Hypothalamus (tissue), 51 donors: ENCODE data around the gene FAM110D.

Experiments
- DNase-seq, 51 donors: peaks; one replicate each; lab custom pipeline; 2025; lab: John Stamatoyannopoulos, UW

The FAM110D gene

DNA sequence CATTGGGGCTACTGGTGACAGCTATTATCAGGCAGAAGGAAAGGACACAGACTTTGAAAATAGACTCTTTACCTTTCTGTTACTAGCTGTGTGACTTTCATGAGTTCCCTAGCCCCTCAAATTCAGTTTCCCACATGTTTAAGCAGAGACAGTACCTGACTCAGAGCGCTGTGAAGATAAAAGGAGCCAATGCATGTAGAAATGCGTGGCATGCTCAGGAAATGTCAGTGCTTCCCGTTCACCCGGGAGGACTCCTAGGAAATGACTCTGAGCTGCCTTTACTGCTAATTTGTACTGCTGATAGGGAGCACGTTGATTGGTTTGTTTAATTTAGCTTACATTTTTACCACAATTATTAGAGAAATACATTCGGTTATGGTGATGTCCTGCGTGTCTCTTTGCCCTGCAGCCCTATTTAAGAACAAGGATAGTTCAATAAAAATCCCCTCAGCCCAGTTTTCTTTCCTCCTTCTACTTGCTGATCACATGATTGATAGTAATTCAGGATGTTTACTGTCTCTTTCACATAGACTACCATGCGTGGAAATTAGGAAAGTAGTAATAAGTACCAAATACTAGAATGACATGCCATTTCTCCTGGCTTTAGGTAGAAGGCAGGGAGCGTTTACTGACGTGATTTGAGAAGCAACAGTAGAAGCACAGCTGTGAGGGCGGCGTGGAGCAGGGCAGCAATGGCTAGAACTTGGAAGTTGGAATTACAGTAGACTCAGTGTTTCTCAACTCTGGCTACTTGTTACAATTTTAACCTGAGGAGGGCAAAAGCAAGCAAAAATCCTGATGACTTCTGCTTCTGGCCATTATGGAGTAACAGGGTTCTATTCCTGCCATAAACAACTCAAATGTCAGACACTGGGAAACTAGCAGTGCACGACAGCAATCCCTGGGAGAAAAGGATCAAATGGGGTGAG lies 31.4 kb upstream of the FAM110D start:
- DNase-seq, result no peak

DNA sequence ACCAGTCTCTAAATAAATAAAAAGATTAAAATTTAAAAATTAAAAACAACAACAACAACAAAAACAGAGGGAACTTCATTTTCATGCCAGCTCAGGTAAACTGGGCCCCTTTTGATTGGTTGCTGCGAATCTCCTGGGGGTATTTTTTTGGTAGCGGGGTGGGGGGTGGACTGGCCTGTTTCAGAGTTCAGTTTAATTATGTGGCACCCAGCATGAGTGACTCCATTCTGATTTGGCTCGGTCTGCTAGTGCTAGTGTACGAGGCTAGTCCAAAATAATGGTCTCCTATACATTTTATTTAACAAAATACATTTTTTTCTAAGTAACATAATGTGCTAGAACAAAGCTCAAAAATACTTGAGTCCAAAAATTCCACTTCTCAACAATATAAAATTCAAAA lies 29.1 kb upstream of the FAM110D start:
- DNase-seq, result no peak

- DNase-seq, result no peak
Measured at GRCh38 chr1:26130695-26131094, 28.2 kb upstream of the FAM110D start.

DNA sequence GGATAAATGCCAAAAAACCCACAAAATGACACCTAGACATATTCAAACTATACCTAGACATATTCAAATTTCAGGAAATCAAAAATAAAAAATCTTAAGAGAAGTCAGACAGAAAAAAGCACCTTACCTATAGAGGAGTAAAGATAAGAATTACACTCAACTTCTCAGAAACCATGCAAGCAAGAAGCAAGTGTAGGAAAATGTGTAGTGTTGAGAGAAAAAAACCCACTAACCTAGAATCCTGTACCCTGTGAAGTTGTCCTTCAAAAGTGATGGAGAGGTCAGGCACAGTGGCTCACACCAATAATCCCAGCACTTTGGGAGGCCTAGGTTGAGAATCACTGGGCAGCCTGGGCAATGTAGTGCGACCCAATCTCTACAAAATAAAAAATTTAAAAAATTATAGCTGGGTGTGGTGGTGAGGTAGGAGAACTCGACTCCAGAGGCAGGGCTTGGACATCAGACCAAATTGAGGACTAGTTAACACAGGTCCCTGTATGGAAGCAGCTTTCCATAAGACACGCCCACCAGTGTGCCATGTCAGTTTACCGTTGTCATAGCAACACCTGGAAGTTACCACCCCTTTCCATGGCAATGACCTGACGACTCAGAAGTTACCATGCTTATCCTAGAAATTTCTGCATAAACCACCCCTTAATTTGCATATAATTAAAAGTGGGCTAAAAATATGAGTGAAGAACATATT lies 26.6 kb upstream of the FAM110D start:
- DNase-seq, result no peak

DNA sequence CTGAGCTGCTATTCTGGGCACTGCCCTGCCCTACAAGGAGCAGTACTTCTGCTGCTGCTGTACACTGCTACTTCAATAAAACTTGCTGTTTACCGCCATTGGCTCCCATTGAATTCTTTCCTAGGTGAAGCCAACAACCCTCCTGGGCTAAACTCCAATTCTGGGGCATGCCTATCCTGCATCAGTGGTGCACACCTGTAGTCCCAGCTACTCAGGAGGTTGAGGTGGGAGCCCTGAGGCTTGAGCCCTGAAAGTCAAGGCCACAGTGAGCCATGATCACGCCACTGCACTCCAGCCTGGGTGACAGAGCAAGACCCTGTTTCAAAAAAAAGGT lies 26.1 kb upstream of the FAM110D start:
- DNase-seq, result no peak

DNA sequence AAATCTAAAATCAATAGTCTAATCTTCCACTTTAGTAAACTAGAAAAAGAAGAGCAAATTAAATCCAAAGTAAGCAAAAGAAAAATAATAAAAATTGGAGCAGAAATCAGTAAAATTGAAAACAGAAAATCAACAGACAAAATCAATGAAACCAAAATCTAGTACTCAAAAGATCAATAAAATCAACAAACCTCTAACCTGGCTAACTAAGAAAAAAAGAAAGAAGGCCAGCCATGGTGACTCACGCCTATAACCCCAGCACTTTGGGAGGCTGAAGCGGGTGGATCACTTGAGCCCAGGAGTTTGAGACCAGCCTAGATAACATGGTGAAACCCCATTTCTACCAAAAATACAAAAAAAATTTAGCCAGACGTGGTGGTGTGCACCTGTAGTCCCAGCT lies 24.4 kb upstream of the FAM110D start:
- DNase-seq, result no peak

GRCh38 chr1:26138974-26139558 lies 19.8 kb upstream of the FAM110D start:
- DNase-seq, result no peak

- DNase-seq, result no peak
Measured at GRCh38 chr1:26142159-26142558, 16.7 kb upstream of the FAM110D start.

GRCh38 chr1:26145041-26145959 lies 13.6 kb upstream of the FAM110D start:
- peak in 43 of 51 donors; percentile 12 to 87 (median 57) for DNase-seq

DNA sequence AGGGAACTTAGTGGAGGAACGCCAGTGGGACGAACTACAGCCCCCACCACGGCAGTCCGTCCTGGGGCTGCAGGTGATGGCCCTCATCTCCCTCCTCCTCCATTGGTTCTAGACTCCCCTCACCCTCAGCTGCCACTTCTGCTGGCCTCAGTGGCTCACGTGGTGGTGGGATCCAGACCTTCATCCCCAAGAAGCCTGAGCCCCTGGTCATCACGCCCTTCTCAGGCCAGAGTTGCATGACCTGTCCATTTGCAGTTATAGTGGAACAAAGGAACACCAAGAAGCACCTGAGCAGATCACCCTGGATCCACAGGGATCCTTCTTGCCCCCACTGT lies 13.0 kb upstream of the FAM110D start:
- no peak for DNase-seq

DNA sequence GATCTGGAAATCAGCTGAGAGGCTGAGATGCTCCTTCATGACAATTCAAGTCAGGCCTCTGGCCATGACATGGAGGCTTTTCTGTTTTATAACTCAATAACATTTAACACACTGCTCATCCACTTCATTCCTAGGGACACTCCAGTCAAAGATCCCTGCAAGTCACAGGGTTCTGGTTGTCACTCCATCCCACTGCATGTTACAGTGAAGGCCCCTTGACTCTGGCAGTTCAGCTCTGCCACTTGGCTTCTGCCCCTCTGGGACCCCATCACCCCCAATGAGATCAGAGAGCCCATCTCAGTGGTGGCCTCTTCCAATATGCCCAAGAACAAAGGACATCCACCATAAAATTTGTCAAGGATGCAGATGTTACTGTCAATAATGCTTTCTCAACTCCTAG lies 10.0 kb upstream of the FAM110D start:
- no peak for DNase-seq

GRCh38 chr1:26153966-26154532 lies 4.8 kb upstream of the FAM110D start:
- DNase-seq, result no peak

DNA sequence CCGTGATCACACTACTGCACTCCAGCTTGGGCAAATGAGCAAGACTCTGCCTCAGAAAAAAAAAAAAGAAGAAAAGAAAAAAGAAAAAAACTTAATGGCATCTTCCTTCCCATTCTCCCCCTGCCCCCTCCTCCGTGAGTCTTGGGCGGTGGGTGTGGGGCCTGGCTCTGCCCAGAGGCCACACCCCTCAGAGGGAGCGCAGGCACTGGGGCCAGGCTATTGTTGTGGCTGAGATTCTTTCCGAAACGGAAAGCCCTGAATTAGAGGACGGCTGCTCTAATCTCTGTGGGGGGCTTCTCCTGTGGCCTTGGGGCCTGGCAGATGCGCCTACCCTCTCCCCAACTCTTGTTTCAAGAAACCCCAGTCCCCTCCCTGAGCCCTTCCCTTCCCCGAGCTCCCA lies 4.1 kb upstream of the FAM110D start:
- DNase-seq, result no peak

- no peak for DNase-seq
Measured at GRCh38 chr1:26155370-26156284, 3.3 kb upstream of the FAM110D start.

DNA sequence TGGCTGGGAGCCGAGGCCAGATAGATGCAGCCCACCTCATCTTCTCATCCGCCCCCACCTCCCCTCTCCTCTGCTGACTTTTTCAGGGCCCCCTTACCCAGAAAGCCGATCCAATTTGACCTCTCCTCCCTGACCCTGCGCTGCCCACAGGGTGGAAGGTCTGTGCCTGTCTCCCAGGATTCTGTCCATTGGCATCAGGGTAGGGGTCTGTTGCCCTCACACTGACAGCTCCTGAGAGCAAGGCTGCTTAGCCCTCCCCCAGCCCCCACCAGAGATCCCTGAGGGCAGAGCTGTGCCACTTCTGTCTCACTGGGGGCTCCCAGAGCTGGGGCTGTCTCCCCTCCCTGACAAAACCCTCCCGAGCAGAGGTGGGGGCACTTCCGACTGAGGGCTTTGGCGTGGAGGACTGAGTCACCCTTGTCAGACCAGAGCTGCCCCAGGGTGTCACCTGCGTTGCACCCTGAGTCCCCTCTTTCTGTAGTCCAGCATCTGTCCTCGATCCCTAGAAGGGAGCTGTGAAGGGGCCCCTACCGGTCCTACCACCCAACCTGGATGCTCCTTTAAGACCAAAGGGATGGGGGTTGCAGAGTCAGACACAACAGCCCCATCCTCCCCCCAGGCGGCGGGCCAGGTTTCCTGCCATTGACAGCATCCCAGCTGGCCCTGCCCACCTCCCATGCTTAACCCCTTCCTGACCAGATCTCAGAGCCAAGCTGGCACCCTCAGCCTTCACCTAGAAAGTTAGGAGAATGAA lies 2.4 kb upstream of the FAM110D start:
- peak in 14 of 51 donors; percentile 8 to 58 (median 33) for DNase-seq

- DNase-seq, result no peak
Measured at GRCh38 chr1:26158271-26158907, 490 bp upstream of the FAM110D start.

- no peak for DNase-seq
Measured at GRCh38 chr1:26159743-26160039, 812 bp downstream of the FAM110D start.
